HCT116 (cell line): ENCODE data around the gene FEM1B.

ENCODE experiments used
- JUND ChIP-seq: IDR thresholded peaks from 2 replicates; pipeline ENCODE4 v1.6.1; 2012
- POLR2A ChIP-seq: IDR thresholded peaks from 2 replicates; pipeline ENCODE4 v1.7.0; 2011; ENCODE audit warnings: borderline replicate concordance; ENCODE audit not compliant: insufficient read depth, insufficient read length; ENCODE audit errors: extremely low read depth
- YY1 ChIP-seq: IDR thresholded peaks from 2 replicates; pipeline ENCODE4 v1.6.1; 2011; ENCODE audit warnings: low read length, low read depth, moderate library complexity, mild to moderate bottlenecking; ENCODE audit not compliant: insufficient replicate concordance; ENCODE audit errors: extremely low read depth

GRCh38 chr15:68311464-68311835 is 33.9 kb downstream of the FEM1B start:
- TF ChIP-seq YY1 (no peak), POLR2A (no peak), JUND (no peak)
